MM.1S (cell line): ENCODE measurements around the gene CPT1C.

Source experiments
- DNase-seq: peaks from one replicate; pipeline ENCODE4 v3.0.0-alpha.2; 2015
- H2AFZ ChIP-seq: fragments of 300-600 bp; sonication (generic); 2 replicates; pipeline ENCODE4 v1.6.0; 2016; ENCODE audit warnings: antibody characterized with exemption, low read length
- H3F3A ChIP-seq: fragments of 300-600 bp; sonication (generic); 2 replicates; pipeline ENCODE4 v1.6.1; 2016; ENCODE audit warnings: mild to moderate bottlenecking, antibody characterized with exemption, low read length, moderate library complexity, mixed read lengths; ENCODE audit not compliant: insufficient read depth
- H3K27ac ChIP-seq: fragments of 300-600 bp; sonication (generic); 2 replicates; pipeline ENCODE4 v1.5.1; 2016; ENCODE audit warnings: mild to moderate bottlenecking, low read length
- H3K27me3 ChIP-seq: fragments of 300-600 bp; sonication (generic); replicated peaks from 2 replicates; pipeline ENCODE4 v1.6.0; 2016; ENCODE audit warnings: low read length; ENCODE audit not compliant: insufficient read depth
- H3K36me3 ChIP-seq: fragments of 300-600 bp; sonication (generic); replicated peaks from 2 replicates; pipeline ENCODE4 v1.6.1; 2016; ENCODE audit warnings: mild to moderate bottlenecking, low read length, mixed read lengths; ENCODE audit not compliant: insufficient read depth
- H3K4me1 ChIP-seq: fragments of 300-600 bp; sonication (generic); 2 replicates; pipeline ENCODE4 v1.6.1; 2016; ENCODE audit warnings: low read length, mixed read lengths
- H3K4me2 ChIP-seq: fragments of 300-600 bp; sonication (generic); 2 replicates; pipeline ENCODE4 v1.6.0; 2016; ENCODE audit warnings: low read depth, low read length
- H3K4me3 ChIP-seq: fragments of 300-600 bp; sonication (generic); 2 replicates; pipeline ENCODE4 v1.5.1; 2016; ENCODE audit warnings: low read length, mixed read lengths
- H3K79me2 ChIP-seq: fragments of 300-600 bp; sonication (generic); 2 replicates; pipeline ENCODE4 v1.6.1; 2016; ENCODE audit warnings: mixed run types, low read length, mixed read lengths
- H3K9ac ChIP-seq: fragments of 300-600 bp; sonication (generic); 2 replicates; pipeline ENCODE4 v1.6.1; 2016; ENCODE audit warnings: low read length, mixed read lengths
- H3K9me2 ChIP-seq: fragments of 300-600 bp; sonication (generic); replicated peaks from 2 replicates; pipeline ENCODE4 v1.6.1; 2016; ENCODE audit warnings: mild to moderate bottlenecking, low read length, mixed read lengths; ENCODE audit not compliant: insufficient read depth
- H3K9me3 ChIP-seq: fragments of 300-600 bp; sonication (generic); replicated peaks from 2 replicates; pipeline ENCODE4 v1.6.1; 2016; ENCODE audit warnings: mild to moderate bottlenecking, low read length, mixed read lengths; ENCODE audit not compliant: insufficient read depth
- H4K20me1 ChIP-seq: fragments of 300-600 bp; sonication (generic); 2 replicates; pipeline ENCODE4 v1.6.1; 2016; ENCODE audit warnings: mild to moderate bottlenecking, low read length, moderate library complexity, mixed read lengths; ENCODE audit not compliant: insufficient read depth
- EZH2 ChIP-seq: fragments of 300-600 bp; sonication (generic); optimal IDR thresholded peaks from 2 replicates; pipeline ENCODE3; 2017; ENCODE audit warnings: low read depth, mild to moderate bottlenecking, antibody characterized with exemption, low read length, mixed read lengths
- EZH2phosphoT487 ChIP-seq: fragments of 300-600 bp; sonication (generic); IDR thresholded peaks from 2 replicates; pipeline ENCODE4 v1.6.1; 2018; ENCODE audit warnings: antibody characterized with exemption, low read length
- TF ChIP-seq, protein P1 (sequence below): fragments of 300-600 bp; sonication (generic); IDR thresholded peaks from 2 replicates; pipeline ENCODE4 v1.5.1; 2016; ENCODE audit warnings: antibody characterized with exemption, low read length, mixed read lengths

Gene CPT1C

DNA sequence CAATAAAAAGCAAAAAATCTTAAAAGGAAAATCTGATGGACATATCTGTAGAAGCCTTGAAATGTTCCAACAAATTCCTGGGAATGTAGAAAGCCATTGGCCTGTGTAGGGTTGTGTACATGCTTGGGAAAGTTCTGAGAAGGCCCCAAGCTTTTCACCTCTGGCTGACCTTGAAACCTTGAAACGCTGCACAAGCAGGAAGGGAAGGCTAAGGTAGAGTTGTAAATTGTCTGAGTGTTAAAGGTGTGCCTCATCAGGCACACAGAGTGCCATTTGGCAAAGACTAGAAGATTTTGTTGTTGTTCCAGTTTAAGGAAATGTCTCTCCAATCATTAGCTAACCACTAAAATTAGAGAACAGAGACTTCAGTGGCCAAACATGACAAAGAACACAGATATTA is 61.8 kb downstream of the CPT1C start:
- no peak overlapping the region for H3K4me2 ChIP-seq
- H3K9me3 ChIP-seq = no peaks in the 10 kb centered on the region
- no peaks in the 10 kb centered on the region for H3K9me2 ChIP-seq

DNA sequence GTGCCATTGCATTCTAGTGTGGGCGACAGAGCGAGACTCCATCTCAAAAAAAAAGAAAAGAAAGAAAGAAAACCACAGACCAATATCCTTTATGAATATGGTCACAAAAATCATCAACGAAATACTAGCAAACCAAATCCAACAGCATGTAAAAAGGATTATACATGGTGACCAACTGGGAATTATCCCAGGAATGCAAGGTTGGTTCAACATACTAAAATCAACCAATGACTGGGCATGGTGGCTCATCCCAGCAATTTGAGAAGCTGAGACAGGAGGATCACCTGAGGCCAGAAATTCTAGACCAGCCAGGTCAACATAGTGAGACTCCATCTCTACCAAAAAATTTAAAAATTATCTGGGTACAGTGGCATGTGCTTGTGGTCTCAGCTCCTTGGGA is 65.0 kb downstream of the CPT1C start:
- Histone ChIP-seq H3K27ac (no peak overlapping the region), H3K9me2 (no peaks in the 10 kb centered on the region), H3F3A (no peaks in the 10 kb centered on the region), H3K4me3 (no peak overlapping the region), H3K9me3 (no peaks in the 10 kb centered on the region), H3K9ac (no peak overlapping the region), H3K4me1 (no peaks in the 10 kb centered on the region), H2AFZ (no peak overlapping the region), H4K20me1 (no peaks in the 10 kb centered on the region), H3K27me3 (peaks cover 28% of the 10 kb centered on the region), H3K36me3 (no peaks in the 10 kb centered on the region), H3K4me2 (no peak overlapping the region), H3K79me2 (no peaks in the 10 kb centered on the region)
- DNase-seq = no peak
- TF ChIP-seq, protein P1, sequence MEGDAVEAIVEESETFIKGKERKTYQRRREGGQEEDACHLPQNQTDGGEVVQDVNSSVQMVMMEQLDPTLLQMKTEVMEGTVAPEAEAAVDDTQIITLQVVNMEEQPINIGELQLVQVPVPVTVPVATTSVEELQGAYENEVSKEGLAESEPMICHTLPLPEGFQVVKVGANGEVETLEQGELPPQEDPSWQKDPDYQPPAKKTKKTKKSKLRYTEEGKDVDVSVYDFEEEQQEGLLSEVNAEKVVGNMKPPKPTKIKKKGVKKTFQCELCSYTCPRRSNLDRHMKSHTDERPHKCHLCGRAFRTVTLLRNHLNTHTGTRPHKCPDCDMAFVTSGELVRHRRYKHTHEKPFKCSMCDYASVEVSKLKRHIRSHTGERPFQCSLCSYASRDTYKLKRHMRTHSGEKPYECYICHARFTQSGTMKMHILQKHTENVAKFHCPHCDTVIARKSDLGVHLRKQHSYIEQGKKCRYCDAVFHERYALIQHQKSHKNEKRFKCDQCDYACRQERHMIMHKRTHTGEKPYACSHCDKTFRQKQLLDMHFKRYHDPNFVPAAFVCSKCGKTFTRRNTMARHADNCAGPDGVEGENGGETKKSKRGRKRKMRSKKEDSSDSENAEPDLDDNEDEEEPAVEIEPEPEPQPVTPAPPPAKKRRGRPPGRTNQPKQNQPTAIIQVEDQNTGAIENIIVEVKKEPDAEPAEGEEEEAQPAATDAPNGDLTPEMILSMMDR = no peak
- no peak for TF ChIP-seq EZH2phosphoT487
- TF ChIP-seq EZH2 = no peak

More for the DNA sequence above, 61.8 kb downstream of the CPT1C start:
- no peaks in the 10 kb centered on the region for H3K4me1 ChIP-seq
- no peak for DNase-seq
- no peaks in the 10 kb centered on the region for H3K79me2 ChIP-seq
- no peaks in the 10 kb centered on the region for H3K36me3 ChIP-seq
- H3K27me3 ChIP-seq = peaks cover 24% of the 10 kb centered on the region
- H3F3A ChIP-seq = no peaks in the 10 kb centered on the region
- H3K9ac ChIP-seq = no peak overlapping the region
- no peaks in the 10 kb centered on the region for H4K20me1 ChIP-seq
- H2AFZ ChIP-seq = no peak overlapping the region
- H3K27ac ChIP-seq = no peak overlapping the region
- TF ChIP-seq EZH2 = no peak
- TF ChIP-seq, protein P1 = no peak
- no peak for TF ChIP-seq EZH2phosphoT487
- H3K4me3 ChIP-seq = no peak overlapping the region

DNA sequence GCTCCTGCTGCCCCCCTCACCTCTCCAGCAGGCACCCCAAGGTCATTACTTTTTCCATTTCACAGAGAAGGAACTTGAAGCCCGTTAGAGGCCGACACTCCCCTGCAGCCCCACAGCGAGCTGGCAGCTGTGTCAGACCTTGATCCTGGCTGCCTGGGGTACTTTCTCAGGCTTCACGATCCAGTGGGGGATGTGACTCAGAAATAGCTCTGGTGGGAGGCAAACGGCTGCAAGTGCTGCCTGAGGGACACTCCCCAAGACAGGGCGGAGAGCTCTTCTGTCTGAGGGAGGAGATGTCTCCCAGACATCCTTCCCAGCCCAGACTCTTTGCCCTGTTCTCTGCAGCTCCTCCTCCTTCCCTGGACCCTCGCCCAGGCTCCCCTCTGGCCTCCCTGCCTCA is 67.4 kb downstream of the CPT1C start:
- TF ChIP-seq, protein P1 = no peak
- no peak for TF ChIP-seq EZH2phosphoT487
- TF ChIP-seq EZH2 = no peak
- Histone ChIP-seq H3F3A (no peaks in the 10 kb centered on the region), H3K9me2 (no peaks in the 10 kb centered on the region), H3K79me2 (no peaks in the 10 kb centered on the region), H3K36me3 (no peaks in the 10 kb centered on the region), H3K4me2 (no peak overlapping the region), H3K4me3 (no peak overlapping the region), H4K20me1 (no peaks in the 10 kb centered on the region), H3K9ac (no peak overlapping the region), H3K27me3 (peaks cover 21% of the 10 kb centered on the region), H3K27ac (no peak overlapping the region), H3K9me3 (no peaks in the 10 kb centered on the region), H2AFZ (no peak overlapping the region), H3K4me1 (no peaks in the 10 kb centered on the region)
- no peak for DNase-seq
